Skeletal muscle cell (primary cell): ENCODE measurements around the gene LINC00632.
"Not testable (repeated sequence)": the region's sequence is repeated elsewhere in the genome, so short reads cannot be mapped to it uniquely, and the experiment has no call there.

Experiments used
- DNase-seq: peaks from one replicate; pipeline ENCODE4 v3.0.0-alpha.2; 2010; ENCODE audit warnings: low read depth
- H3K4me3 ChIP-seq: 2 replicates; pipeline ENCODE4 v1.5.1; 2011; ENCODE audit warnings: low read depth, mild to moderate bottlenecking, control low read depth, low read length, moderate library complexity

The LINC00632 gene

GRCh38 chrX:140709421-140709846 is at the start of gene LINC00632:
LINC00632 (plus strand) TSS chrX:140709759.
- DNase-seq: no peak
- H3K4me3 ChIP-seq: peak within 1 kb of the TSS; percentile 38

GRCh38 chrX:140661643-140662042 is 47.9 kb upstream of the LINC00632 start:
- H3K4me3 ChIP-seq: no peak overlapping the region
- DNase-seq: no peak

GRCh38 chrX:140664939-140665338 is 44.6 kb upstream of the LINC00632 start:
- no peak overlapping the region for H3K4me3 ChIP-seq
- DNase-seq: no peak

GRCh38 chrX:140672840-140673731 is 36.5 kb upstream of the LINC00632 start:
- DNase-seq: no peak
- H3K4me3 ChIP-seq: no peak overlapping the region

- no peak overlapping the region for H3K4me3 ChIP-seq
Measured at GRCh38 chrX:140687706-140688105, 21.9 kb upstream of the LINC00632 start.

GRCh38 chrX:140691596-140691995 is 18.0 kb upstream of the LINC00632 start:
- not testable (repeated sequence) for DNase-seq, H3K4me3 ChIP-seq

More at GRCh38 chrX:140687706-140688105, 21.9 kb upstream of the LINC00632 start:
- no peak for DNase-seq

GRCh38 chrX:140697618-140698017 is 11.9 kb upstream of the LINC00632 start:
- H3K4me3 ChIP-seq: no peak overlapping the region
- no peak for DNase-seq

- H3K4me3 ChIP-seq: no peak overlapping the region
- no peak for DNase-seq
Measured at GRCh38 chrX:140701480-140701879, 8.1 kb upstream of the LINC00632 start.

GRCh38 chrX:140710710-140711109 is 1.2 kb downstream of the LINC00632 start:
- no peak for DNase-seq
- H3K4me3 ChIP-seq: peak overlapping the region; percentile 38

- DNase-seq: no peak
- H3K4me3 ChIP-seq: no peak overlapping the region
Measured at GRCh38 chrX:140711894-140712293, 2.3 kb downstream of the LINC00632 start.

GRCh38 chrX:140712413-140713173 is 3.0 kb downstream of the LINC00632 start:
- H3K4me3 ChIP-seq: peak overlapping the region; percentile 22
- DNase-seq: peak; percentile 49

- no peak for DNase-seq
Measured at GRCh38 chrX:140713174-140713539, 3.6 kb downstream of the LINC00632 start.

GRCh38 chrX:140715787-140716186 is 6.2 kb downstream of the LINC00632 start:
- DNase-seq: peak; percentile 42
- no peak overlapping the region for H3K4me3 ChIP-seq

More at GRCh38 chrX:140713174-140713539, 3.6 kb downstream of the LINC00632 start:
- H3K4me3 ChIP-seq: no peak overlapping the region

GRCh38 chrX:140723121-140723715 is 13.7 kb downstream of the LINC00632 start:
- no peak overlapping the region for H3K4me3 ChIP-seq
- DNase-seq: no peak

- no peak for DNase-seq
- H3K4me3 ChIP-seq: no peak overlapping the region
Measured at GRCh38 chrX:140724309-140724708, 14.8 kb downstream of the LINC00632 start.

GRCh38 chrX:140724736-140725135 is 15.2 kb downstream of the LINC00632 start:
- DNase-seq: no peak
- no peak overlapping the region for H3K4me3 ChIP-seq

- no peak overlapping the region for H3K4me3 ChIP-seq
Measured at GRCh38 chrX:140725500-140725899, 15.9 kb downstream of the LINC00632 start.

GRCh38 chrX:140733766-140734342 is 24.3 kb downstream of the LINC00632 start:
- H3K4me3 ChIP-seq: no peak overlapping the region
- no peak for DNase-seq

More at GRCh38 chrX:140725500-140725899, 15.9 kb downstream of the LINC00632 start:
- DNase-seq: no peak

GRCh38 chrX:140744085-140744484 is 34.5 kb downstream of the LINC00632 start:
- DNase-seq: no peak
- H3K4me3 ChIP-seq: no peak overlapping the region

GRCh38 chrX:140756941-140757340 is 47.4 kb downstream of the LINC00632 start:
- DNase-seq: no peak
- H3K4me3 ChIP-seq: no peak overlapping the region
